HepG2 (cell line): ENCODE measurements around the gene H3-3A. TPM values are rescaled to one million over a fixed set of nuclear protein-coding genes. Genes with fewer than 3 reads are reported as not detected.
A peak's percentile ranks its signal among the peaks of the same experiment; 100 is the strongest.

ENCODE experiments used
- ATF4 ChIP-seq, 2 experiments: fragments of 450-650 bp in 1 of 2; sonication (generic) in 1 of 2; formaldehyde crosslinking; IDR thresholded peaks; 2 replicates each; pipeline versions ENCODE4 v1.5.0 to v1.8.0; 2020 to 2022; ENCODE audit warnings: mild to moderate bottlenecking in 1 of 2, missing genetic modification reagents in 1 of 2
- ATF7-NPFF ChIP-seq: sonication (generic); formaldehyde crosslinking; IDR thresholded peaks from 2 replicates; pipeline ENCODE4 v1.8.1; 2023; ENCODE audit warnings: mild to moderate bottlenecking, low read depth, missing genetic modification reagents, moderate library complexity
- CTCF ChIP-seq: sonication (generic); formaldehyde crosslinking; IDR thresholded peaks from 2 replicates; pipeline ENCODE4 v1.5.0; 2020; ENCODE audit warnings: mild to moderate bottlenecking, missing genetic modification reagents, moderate library complexity
- FOXA1 ChIP-seq, 2 experiments: fragments of 450-650 bp in 1 of 2; sonication (generic) in 1 of 2; formaldehyde crosslinking in 1 of 2; IDR thresholded peaks; 2 replicates each; pipeline versions ENCODE4 v1.4.0 to v1.6.1; 2016 to 2020; ENCODE audit warnings: missing genetic modification reagents in 1 of 2
- HNRNPH1 ChIP-seq: fragments of 200-400 bp; formaldehyde crosslinking; optimal IDR thresholded peaks from 2 replicates; pipeline ENCODE3; 2017; ENCODE audit warnings: mild to moderate bottlenecking, low read depth, low read length
- ISX ChIP-seq: sonication (generic); formaldehyde crosslinking; conservative IDR thresholded peaks from 2 replicates; pipeline ENCODE4 v1.5.0; 2020; ENCODE audit warnings: missing genetic modification reagents
- TBX2 ChIP-seq: sonication (generic); formaldehyde crosslinking; IDR thresholded peaks from 2 replicates; pipeline ENCODE4 v1.5.0; 2020; ENCODE audit warnings: missing genetic modification reagents, mild to moderate bottlenecking, borderline replicate concordance
- ZNF263 ChIP-seq: sonication (generic); formaldehyde crosslinking; IDR thresholded peaks from 2 replicates; pipeline ENCODE4 v1.4.0; 2020; ENCODE audit warnings: missing genetic modification reagents
- ZNF281 ChIP-seq: sonication (generic); formaldehyde crosslinking; IDR thresholded peaks from 2 replicates; pipeline ENCODE4 v1.4.0; 2020; ENCODE audit warnings: missing genetic modification reagents, borderline replicate concordance
- ZNF331 ChIP-seq: sonication (generic); formaldehyde crosslinking; IDR thresholded peaks from 2 replicates; pipeline ENCODE4 v1.4.0; 2020; ENCODE audit warnings: missing genetic modification reagents
- ZNF362 ChIP-seq: sonication (generic); formaldehyde crosslinking; IDR thresholded peaks from 2 replicates; pipeline ENCODE4 v1.4.0; 2020; ENCODE audit warnings: missing genetic modification reagents, mild to moderate bottlenecking, borderline replicate concordance
- ZNF616 ChIP-seq: sonication (generic); formaldehyde crosslinking; IDR thresholded peaks from 2 replicates; pipeline ENCODE4 v1.5.0; 2020; ENCODE audit warnings: low read depth, mild to moderate bottlenecking, missing genetic modification reagents
- ZNF646 ChIP-seq: sonication (generic); formaldehyde crosslinking; IDR thresholded peaks from 2 replicates; pipeline ENCODE4 v1.9.0; 2021; ENCODE audit warnings: mild to moderate bottlenecking, missing genetic modification reagents
- ZNF709 ChIP-seq: sonication (generic); formaldehyde crosslinking; IDR thresholded peaks from 2 replicates; pipeline ENCODE4 v1.5.0; 2020; ENCODE audit warnings: mild to moderate bottlenecking, missing genetic modification reagents
- ZNF83 ChIP-seq: sonication (generic); formaldehyde crosslinking; IDR thresholded peaks from 2 replicates; pipeline ENCODE4 v1.4.0; 2020; ENCODE audit warnings: missing genetic modification reagents, mild to moderate bottlenecking, borderline replicate concordance
- ZNF841 ChIP-seq: sonication (generic); formaldehyde crosslinking; IDR thresholded peaks from 2 replicates; pipeline ENCODE4 v1.8.1; 2023; ENCODE audit warnings: missing genetic modification reagents, borderline replicate concordance
- polyA plus RNA-seq, 8 experiments: library from polyadenylated mRNA; depleted of rRNA in 3 of 8; stranded (reverse) in 7 of 8; unstranded in 1 of 8; fragments of >200 nt; fragmentation: Illumina TruSeq in 4 of 8; extraction: Trizol in 4 of 8; gene quantifications; 2 replicates each; pipeline versions ENCODE4 v1.2.1 to v1.2.3, GENCODE V29; 2011 to 2016; ENCODE audit warnings: low read depth in 4 of 8, missing spikeins in 1 of 8, mixed read lengths in 1 of 8; ENCODE audit not compliant: insufficient read depth in 1 of 8
- total RNA-seq, 5 experiments: library from RNA; depleted of rRNA; stranded (reverse); fragments of >200 nt; fragmentation: Illumina TruSeq; extraction: Trizol; gene quantifications; 2 replicates each; pipeline ENCODE4 v1.2.3, GENCODE V29; 2016; ENCODE audit warnings: low read depth in 1 of 5

Gene H3-3A
- total and polyA plus RNA-seq, 2 of the 13 experiments (the other 11 are each of a cell fraction or from before 2014, with no cell fraction given), result 221 to 320 TPM

GRCh38 chr1:226082959-226083301 is 20.4 kb downstream of the H3-3A start (continued):
- TF ChIP-seq CTCF (CRISPR knock-in tag) (peak; percentile 17; the same call in 1 of the 2 replicates), ATF4 (CRISPR knock-in tag; IDR thresholded peaks at IDR 0.05) (no peak), HNRNPH1 (no peak), ZNF263 (0 out of 2 replicates have a peak, but pooled peaks have one; percentile 3), ZNF841 (no peak), FOXA1 (IDR thresholded peaks at IDR 0.05) (no peak), FOXA1 (CRISPR knock-in tag; IDR thresholded peaks at IDR 0.05) (no peak), ZNF331 (no peak), ZNF362 (no peak), ZNF709 (CRISPR knock-in tag) (0 out of 2 replicates have a peak, but pooled peaks have one; percentile 4), ZNF616 (CRISPR knock-in tag) (no peak), ZNF646 (CRISPR knock-in tag) (0 out of 2 replicates have a peak, but pooled peaks have one; percentile 13), TBX2 (no peak), ATF7-NPFF (CRISPR knock-in tag) (no peak), ZNF281 (CRISPR knock-in tag) (peak; percentile 26; the same call in 1 of the 2 replicates), ISX (CRISPR knock-in tag) (no peak; the same call in 1 of the 2 replicates), ZNF83 (CRISPR knock-in tag) (0 out of 2 replicates have a peak, but pooled peaks have one; percentile 52)
